K562 (cell line): ENCODE measurements around the gene YJEFN3. TPM values are rescaled to one million over a fixed set of nuclear protein-coding genes. Genes with fewer than 3 reads are reported as not detected.

Source experiments
- ATAC-seq: fragments of 200-7000 bp; cut with Tn5 transposase; 3 replicates; pipeline ENCODE4 v1.9.1; 2020; ENCODE audit warnings: moderate library complexity
- BruUV-seq: library from RNA; stranded (reverse); fragments of 400-500 nt; replicated peaks from 2 replicates; lab custom pipeline; 2021; lab: Mats Ljungman, UMichigan
- CTCF ChIA-PET: fragments of 300-600 bp; formaldehyde crosslinking; extraction: SDS; loops from one replicate; lab custom pipeline; 2021; ENCODE audit warnings: low intra/inter-chr PET ratio; lab: Yijun Ruan, JAX
- POLR2A ChIA-PET: fragments of 300-600, 350-650 bp; sonication (Branson Sonifier 250); formaldehyde crosslinking; extraction: SDS; loops from one replicate; lab custom pipeline; 2021; ENCODE audit warnings: antibody characterized with exemption, inconsistent platforms; lab: Yijun Ruan, JAX
- DNase-seq, 4 experiments: peaks; one replicate each; pipeline versions ENCODE4 v3.0.0 to v3.0.0-alpha.2; 2011 to 2018; ENCODE audit warnings: low spot score in 3 of 4, mixed read lengths in 3 of 4; ENCODE audit errors: extremely low read depth in 1 of 4
- FAIRE-seq: peaks from 2 replicates; lab custom pipeline; 2011; peaks lifted over from hg19 to GRCh38; lab: Jason Lieb, UNC
- H2AFZ ChIP-seq: 2 replicates; pipeline ENCODE4 v1.6.0; 2011; ENCODE audit warnings: low read depth, low read length, control low read depth, inconsistent platforms
- H3K27ac ChIP-seq: fragments of 200-600 bp; 3 replicates; pipeline ENCODE4 v1.8.0; 2011; ENCODE audit warnings: low read depth, mild to moderate bottlenecking, control low read depth, inconsistent platforms, low read length, moderate library complexity, mixed read lengths; ENCODE audit errors: extremely low read depth
- H3K27me3 ChIP-seq, 2 experiments: fragments of 300-600 bp in 1 of 2; 2 replicates in 1 of 2; 3 replicates in 1 of 2; pipeline versions ENCODE4 v1.6.0 to v1.8.0; 2011; ENCODE audit warnings: inconsistent platforms in 2 of 2, low read length in 2 of 2, mild to moderate bottlenecking in 1 of 2, mixed read lengths in 1 of 2, moderate library complexity in 1 of 2; ENCODE audit not compliant: control insufficient read depth in 2 of 2, insufficient read depth in 2 of 2
- H3K36me3 ChIP-seq: fragments of 300-600 bp; 3 replicates; pipeline ENCODE4 v1.8.0; 2011; ENCODE audit warnings: mild to moderate bottlenecking, low read length, inconsistent platforms; ENCODE audit not compliant: control insufficient read depth, insufficient read depth
- H3K4me1 ChIP-seq, 2 experiments: fragments of 200-600 bp in 1 of 2; replicated peaks in 1 of 2; 2 replicates in 1 of 2; 3 replicates in 1 of 2; pipeline versions ENCODE4 v1.5.1 to v1.8.0; 2011; ENCODE audit warnings: inconsistent platforms in 2 of 2, low read length in 2 of 2, mild to moderate bottlenecking in 1 of 2, mixed read lengths in 1 of 2, moderate library complexity in 1 of 2; ENCODE audit not compliant: control insufficient read depth in 2 of 2, insufficient read depth in 2 of 2
- H3K4me2 ChIP-seq: 2 replicates; pipeline ENCODE4 v1.6.1; 2011; ENCODE audit warnings: low read length, control low read depth, inconsistent platforms, mixed read lengths; ENCODE audit not compliant: insufficient read depth
- H3K4me3 ChIP-seq: fragments of 200-600 bp; sonication (generic), shearing (Covaris generic); 2 replicates; pipeline ENCODE4 v1.5.1; 2016; ENCODE audit warnings: control low read depth, inconsistent platforms
- H3K79me2 ChIP-seq: fragments of 200-600 bp; 3 replicates; pipeline ENCODE4 v1.8.0; 2011; ENCODE audit warnings: low read length, inconsistent platforms; ENCODE audit not compliant: control insufficient read depth, insufficient read depth
- H3K9ac ChIP-seq, 2 experiments: 2 replicates each; pipeline versions ENCODE4 v1.6.0 to v1.6.1; 2011; ENCODE audit warnings: low read depth in 2 of 2, low read length in 2 of 2, control low read depth in 1 of 2, inconsistent platforms in 1 of 2, mild to moderate bottlenecking in 1 of 2, mixed read lengths in 1 of 2; ENCODE audit not compliant: insufficient read depth in 1 of 2
- H3K9me1 ChIP-seq: one replicate; pipeline ENCODE4 v1.6.0; 2011; ENCODE audit warnings: inconsistent platforms, mild to moderate bottlenecking, low read length, moderate library complexity; ENCODE audit not compliant: control insufficient read depth, insufficient read depth
- H3K9me3 ChIP-seq: replicated peaks from 2 replicates; pipeline ENCODE4 v1.5.1; 2011; ENCODE audit warnings: low read depth, low read length, inconsistent platforms; ENCODE audit not compliant: control insufficient read depth, insufficient read depth
- H4K20me1 ChIP-seq: replicated peaks from 2 replicates; pipeline ENCODE4 v1.6.1; 2011; ENCODE audit warnings: low read length, inconsistent platforms, mixed read lengths; ENCODE audit not compliant: control insufficient read depth, insufficient read depth
- BMI1 ChIP-seq: fragments of 150-350 bp; IDR thresholded peaks from 2 replicates; pipeline ENCODE4 v1.6.1; 2014; ENCODE audit warnings: low read length
- CGGBP1 ChIP-seq: fragments of 250-450 bp; sonication (Bioruptor Pico); IDR thresholded peaks from 2 replicates; pipeline ENCODE4 v1.9.0; 2021; ENCODE audit warnings: mild to moderate bottlenecking
- CSDE1 ChIP-seq, 2 experiments: fragments of 450-650 bp; IDR thresholded peaks; 2 replicates each; pipeline ENCODE4 v1.6.1; 2016; ENCODE audit warnings: mild to moderate bottlenecking in 1 of 2
- HDAC1 ChIP-seq, 2 experiments: fragments of 450-650 bp; IDR thresholded peaks; 2 replicates each; pipeline ENCODE4 v1.6.1; 2016 to 2017; ENCODE audit warnings: inconsistent platforms in 1 of 2, mild to moderate bottlenecking in 1 of 2, moderate library complexity in 1 of 2
- PHB2 ChIP-seq: fragments of 450-650 bp; IDR thresholded peaks from 2 replicates; pipeline ENCODE4 v1.6.1; 2017; ENCODE audit warnings: low read depth
- TCF3 ChIP-seq: sonication (generic); formaldehyde crosslinking; IDR thresholded peaks from 2 replicates; pipeline ENCODE4 v1.4.0; 2020; ENCODE audit warnings: mild to moderate bottlenecking, missing genetic modification reagents
- WGBS: fragments of 100-300 bp; shearing (Covaris generic); methylation state at CpG from one replicate; pipeline ENCODE4 v1.1.6; 2016; ENCODE audit warnings: low coverage, mixed read lengths; ENCODE audit not compliant: insufficient coverage; ENCODE audit errors: missing lambda C conversion rate; 5-methylcytosine and 5-hydroxymethylcytosine counted together
- in situ Hi-C: fragments of 300-500 bp; cut with MboI; formaldehyde crosslinking; loops from 4 replicates; pipeline ENCODE4 v1.15.0; 2018; ENCODE audit warnings: inconsistent platforms, mixed read lengths
- intact Hi-C: fragments of 100-400 bp; cut with micrococcal nuclease; formaldehyde crosslinking; loops from 2 replicates; pipeline ENCODE4 v1.14.2; 2022
- polyA plus RNA-seq, 8 experiments: library from polyadenylated mRNA; depleted of rRNA in 4 of 8; stranded (reverse) in 5 of 8; unstranded in 3 of 8; fragments of >200 nt; fragmentation: Nextera tagmentation in 2 of 8; fragmentation: Illumina TruSeq in 1 of 8; extraction: Ambion mirVana in 2 of 8; extraction: Trizol in 1 of 8; gene quantifications; 2 replicates each; pipeline versions ENCODE4 v1.2.1 to v1.2.3, GENCODE V29; 2011 to 2014; ENCODE audit warnings: inconsistent platforms in 1 of 8, missing spikeins in 1 of 8
- total RNA-seq, 7 experiments: library from RNA; depleted of rRNA in 6 of 7; stranded (reverse); fragments of >200 nt in 6 of 7; fragmentation: Illumina TruSeq in 2 of 7; extraction: Trizol in 2 of 7; gene quantifications; 2 replicates each; pipeline versions ENCODE4 v1.2.1 to v1.2.3, GENCODE V29; 2011 to 2021; ENCODE audit warnings: low replicate concordance in 1 of 7
- TF ChIP-seq, protein P1 (sequence below): fragments of 450-650 bp; IDR thresholded peaks from 2 replicates; pipeline ENCODE4 v1.6.1; 2016; ENCODE audit warnings: borderline replicate concordance
- TF ChIP-seq, protein P2 (sequence below): fragments of 250-450 bp; sonication (Bioruptor Pico); IDR thresholded peaks from 2 replicates; pipeline ENCODE4 v1.5.0; 2020; ENCODE audit warnings: mild to moderate bottlenecking

Gene YJEFN3
- total and polyA plus RNA-seq, 9 of the 15 experiments (the other 6 are each of a cell fraction or from before 2014, with no cell fraction given), result 0.04 to 5.8 (median 1.3) TPM; not detected in 1

GRCh38 chr19:19578252-19578651 lies 49.5 kb downstream of the YJEFN3 start:
- intact Hi-C loops, result no loop called here
- Histone ChIP-seq H3K4me1 (no peaks in the 10 kb centered on the region; a peak in 1 of 5 replicates), H3K27ac (no peak overlapping the region), H3K27me3 (no peaks in the 10 kb centered on the region; a peak in 1 of 5 replicates), H2AFZ (no peak overlapping the region), H3K9me3 (no peaks in the 10 kb centered on the region), H4K20me1 (no peaks in the 10 kb centered on the region), H3K4me2 (no peak overlapping the region), H3K9me1 (no peaks in the 10 kb centered on the region), H3K9ac (no peak overlapping the region; a peak in 1 of 4 replicates), H3K79me2 (no peaks in the 10 kb centered on the region), H3K4me3 (no peak overlapping the region), H3K36me3 (no peaks in the 10 kb centered on the region)
- TF ChIP-seq, protein P1, sequence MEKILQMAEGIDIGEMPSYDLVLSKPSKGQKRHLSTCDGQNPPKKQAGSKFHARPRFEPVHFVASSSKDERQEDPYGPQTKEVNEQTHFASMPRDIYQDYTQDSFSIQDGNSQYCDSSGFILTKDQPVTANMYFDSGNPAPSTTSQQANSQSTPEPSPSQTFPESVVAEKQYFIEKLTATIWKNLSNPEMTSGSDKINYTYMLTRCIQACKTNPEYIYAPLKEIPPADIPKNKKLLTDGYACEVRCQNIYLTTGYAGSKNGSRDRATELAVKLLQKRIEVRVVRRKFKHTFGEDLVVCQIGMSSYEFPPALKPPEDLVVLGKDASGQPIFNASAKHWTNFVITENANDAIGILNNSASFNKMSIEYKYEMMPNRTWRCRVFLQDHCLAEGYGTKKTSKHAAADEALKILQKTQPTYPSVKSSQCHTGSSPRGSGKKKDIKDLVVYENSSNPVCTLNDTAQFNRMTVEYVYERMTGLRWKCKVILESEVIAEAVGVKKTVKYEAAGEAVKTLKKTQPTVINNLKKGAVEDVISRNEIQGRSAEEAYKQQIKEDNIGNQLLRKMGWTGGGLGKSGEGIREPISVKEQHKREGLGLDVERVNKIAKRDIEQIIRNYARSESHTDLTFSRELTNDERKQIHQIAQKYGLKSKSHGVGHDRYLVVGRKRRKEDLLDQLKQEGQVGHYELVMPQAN, result no peak
- TF ChIP-seq, protein P2, sequence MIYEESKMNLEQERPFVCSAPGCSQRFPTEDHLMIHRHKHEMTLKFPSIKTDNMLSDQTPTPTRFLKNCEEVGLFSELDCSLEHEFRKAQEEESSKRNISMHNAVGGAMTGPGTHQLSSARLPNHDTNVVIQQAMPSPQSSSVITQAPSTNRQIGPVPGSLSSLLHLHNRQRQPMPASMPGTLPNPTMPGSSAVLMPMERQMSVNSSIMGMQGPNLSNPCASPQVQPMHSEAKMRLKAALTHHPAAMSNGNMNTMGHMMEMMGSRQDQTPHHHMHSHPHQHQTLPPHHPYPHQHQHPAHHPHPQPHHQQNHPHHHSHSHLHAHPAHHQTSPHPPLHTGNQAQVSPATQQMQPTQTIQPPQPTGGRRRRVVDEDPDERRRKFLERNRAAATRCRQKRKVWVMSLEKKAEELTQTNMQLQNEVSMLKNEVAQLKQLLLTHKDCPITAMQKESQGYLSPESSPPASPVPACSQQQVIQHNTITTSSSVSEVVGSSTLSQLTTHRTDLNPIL (CRISPR knock-in tag), result no peak
- TF ChIP-seq TCF3 (CRISPR knock-in tag), result no peak
- TF ChIP-seq HDAC1 (IDR thresholded peaks at IDR 0.05), result no peak
- TF ChIP-seq BMI1, result no peak
- TF ChIP-seq CGGBP1, result no peak
- TF ChIP-seq CSDE1 (IDR thresholded peaks at IDR 0.05), result no peak
- TF ChIP-seq PHB2, result no peak
- DNase-seq (no peak), ATAC-seq (no peak), FAIRE-seq (no peak)
- ChIA-PET CTCF (no interaction called here), POLR2A (interaction anchor here (0.8 to 1.2 kb wide), 2 partner anchors 8 to 10 kb away, joined by 3 read pairs; no protein-coding TSS in a partner anchor)
- WGBS, result 50% methylated on average over 6 of the region's 6 CpGs
- no TSS peak for BruUV-seq
- in situ Hi-C loops, result no loop called here
